ENCODE results near the gene SPINK1. TPM values are rescaled to one million over a fixed set of nuclear protein-coding genes. Genes with fewer than 3 reads are reported as not detected.
A peak's percentile ranks its signal among the peaks of the same experiment; 100 is the strongest.
"Not testable (repeated sequence)": the region's sequence is repeated elsewhere in the genome, so short reads cannot be mapped to it uniquely, and the experiment has no call there.

The SPINK1 gene
- total RNA-seq, 1 donor from 2014 or later: not detected

DNA sequence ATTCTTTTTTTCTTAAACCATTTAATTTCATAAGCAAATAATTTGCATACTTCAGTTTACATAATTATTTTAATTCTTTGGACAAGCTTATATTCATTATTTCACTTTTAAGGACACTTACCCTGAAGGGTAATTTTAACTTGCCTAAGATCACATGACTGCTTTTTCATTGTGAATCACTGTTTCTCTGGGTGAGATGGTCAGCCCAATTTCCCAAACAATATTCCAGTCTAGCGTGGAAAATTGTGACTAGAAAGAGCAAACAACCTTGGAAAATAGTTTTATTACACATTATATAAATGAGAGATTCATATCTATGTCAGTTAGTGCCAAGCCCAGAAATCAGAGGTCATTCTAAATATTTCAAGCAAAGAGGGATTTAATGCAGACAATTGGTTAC, 27.5 kb downstream of the SPINK1 start:
- DNase-seq: no peak

DNA sequence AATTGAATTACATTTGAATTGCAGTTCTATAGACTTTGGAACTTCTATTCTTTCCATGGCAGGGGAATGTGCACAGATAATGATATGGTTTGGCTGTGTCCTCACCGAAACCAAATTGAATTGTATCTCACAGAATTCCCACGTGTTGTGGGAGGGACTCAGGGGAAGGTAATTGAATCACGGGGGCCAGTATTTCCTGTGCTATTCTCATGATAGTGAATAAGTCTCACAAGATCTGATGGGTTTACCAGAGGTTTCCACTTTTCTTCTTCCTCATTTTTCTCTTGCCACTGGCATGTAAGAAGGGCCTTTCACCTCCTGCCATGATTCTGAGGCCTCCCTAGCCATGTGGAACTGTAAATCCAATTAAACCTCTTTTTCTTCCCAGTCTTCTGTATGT, 28.3 kb downstream of the SPINK1 start:
- not testable (repeated sequence) for DNase-seq

DNA sequence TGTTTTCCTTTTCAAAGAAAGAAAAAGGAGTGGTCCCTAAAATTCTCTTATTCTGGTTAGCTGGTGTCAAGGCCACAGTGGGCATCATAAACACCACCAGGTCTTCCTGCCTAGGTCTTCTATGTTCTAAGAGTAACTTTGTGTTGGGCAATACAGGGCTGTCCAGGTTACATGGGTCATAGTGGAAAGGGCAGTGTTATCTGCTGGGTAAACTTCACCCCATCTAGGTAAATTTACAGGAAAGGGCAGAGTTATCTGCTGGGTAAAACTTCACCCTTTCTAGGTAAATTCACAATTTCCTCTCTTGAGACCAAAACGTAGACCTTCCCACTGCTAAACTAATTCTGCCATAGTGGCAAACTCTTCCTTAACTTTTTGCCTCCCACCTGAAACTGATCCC, 30.0 kb downstream of the SPINK1 start:
- no peak for DNase-seq

GRCh38 chr5:147800491-147800890, 31.0 kb downstream of the SPINK1 start:
- DNase-seq: no peak

GRCh38 chr5:147796556-147797308, 34.7 kb downstream of the SPINK1 start:
- no peak for DNase-seq

DNA sequence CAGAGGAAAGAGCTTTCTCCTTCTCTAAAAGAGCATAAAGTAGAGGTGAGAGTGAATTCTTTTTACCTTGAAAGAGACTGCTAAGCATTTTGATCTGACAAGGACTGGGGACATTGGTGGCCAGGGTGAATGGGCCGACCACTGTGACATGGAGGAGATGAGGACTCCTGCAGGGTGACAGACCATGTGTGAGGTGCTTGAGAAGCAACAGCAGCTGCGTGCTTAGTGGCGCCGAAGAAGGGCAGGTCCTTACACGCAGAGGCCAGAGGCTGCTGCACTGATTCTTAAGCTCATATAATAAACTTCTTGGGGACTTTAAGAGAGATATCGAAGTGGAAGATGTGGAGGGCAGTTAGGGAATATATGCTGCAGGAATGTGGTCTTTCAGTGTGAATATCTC, 40.3 kb downstream of the SPINK1 start:
- no peak for DNase-seq

- DNase-seq: no peak
Measured at GRCh38 chr5:147789820-147790219, 41.7 kb downstream of the SPINK1 start.

GRCh38 chr5:147788023-147788422, 43.4 kb downstream of the SPINK1 start:
- no peak for DNase-seq

- DNase-seq: no peak
Measured at GRCh38 chr5:147786142-147786541, 45.3 kb downstream of the SPINK1 start.

DNA sequence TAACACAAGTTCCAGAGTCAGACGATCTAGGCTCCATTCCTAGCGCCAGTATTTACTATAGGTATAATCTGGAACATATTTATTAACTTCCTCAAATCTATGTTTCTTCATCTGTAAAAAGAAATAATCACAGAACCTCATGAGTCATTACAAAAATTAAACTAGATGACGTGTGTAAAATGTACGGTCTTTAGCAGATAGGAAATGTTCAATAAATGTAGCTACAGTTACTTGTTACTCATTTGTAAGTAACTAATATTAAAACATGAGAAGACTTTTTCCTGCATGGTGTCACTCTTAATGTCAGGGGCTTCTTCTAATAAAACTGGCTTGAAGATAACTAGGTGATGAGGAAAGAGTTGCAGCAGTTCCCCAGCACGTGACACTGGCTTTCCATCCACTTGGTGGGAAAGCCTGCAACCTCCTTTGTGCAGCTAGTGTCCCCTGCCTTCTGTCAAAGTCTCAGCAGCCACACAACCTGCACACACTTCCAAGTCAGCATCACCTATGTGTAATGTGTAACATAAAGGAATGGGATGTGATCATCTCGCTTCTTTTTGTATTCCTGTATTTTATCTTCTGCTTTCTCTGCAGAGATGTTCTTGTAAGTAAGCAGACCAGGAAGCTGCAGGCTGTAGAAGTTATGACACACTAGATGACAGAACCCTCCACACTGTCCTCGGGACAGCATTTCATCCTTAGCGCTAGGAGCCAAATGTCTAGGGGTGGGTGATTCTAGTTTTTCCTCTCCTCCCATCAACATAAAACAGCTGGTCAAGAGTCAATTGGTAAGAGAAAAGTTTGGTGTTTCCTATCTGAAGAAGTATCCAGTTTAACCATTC, 47.1 kb downstream of the SPINK1 start:
- no peak for DNase-seq

DNA sequence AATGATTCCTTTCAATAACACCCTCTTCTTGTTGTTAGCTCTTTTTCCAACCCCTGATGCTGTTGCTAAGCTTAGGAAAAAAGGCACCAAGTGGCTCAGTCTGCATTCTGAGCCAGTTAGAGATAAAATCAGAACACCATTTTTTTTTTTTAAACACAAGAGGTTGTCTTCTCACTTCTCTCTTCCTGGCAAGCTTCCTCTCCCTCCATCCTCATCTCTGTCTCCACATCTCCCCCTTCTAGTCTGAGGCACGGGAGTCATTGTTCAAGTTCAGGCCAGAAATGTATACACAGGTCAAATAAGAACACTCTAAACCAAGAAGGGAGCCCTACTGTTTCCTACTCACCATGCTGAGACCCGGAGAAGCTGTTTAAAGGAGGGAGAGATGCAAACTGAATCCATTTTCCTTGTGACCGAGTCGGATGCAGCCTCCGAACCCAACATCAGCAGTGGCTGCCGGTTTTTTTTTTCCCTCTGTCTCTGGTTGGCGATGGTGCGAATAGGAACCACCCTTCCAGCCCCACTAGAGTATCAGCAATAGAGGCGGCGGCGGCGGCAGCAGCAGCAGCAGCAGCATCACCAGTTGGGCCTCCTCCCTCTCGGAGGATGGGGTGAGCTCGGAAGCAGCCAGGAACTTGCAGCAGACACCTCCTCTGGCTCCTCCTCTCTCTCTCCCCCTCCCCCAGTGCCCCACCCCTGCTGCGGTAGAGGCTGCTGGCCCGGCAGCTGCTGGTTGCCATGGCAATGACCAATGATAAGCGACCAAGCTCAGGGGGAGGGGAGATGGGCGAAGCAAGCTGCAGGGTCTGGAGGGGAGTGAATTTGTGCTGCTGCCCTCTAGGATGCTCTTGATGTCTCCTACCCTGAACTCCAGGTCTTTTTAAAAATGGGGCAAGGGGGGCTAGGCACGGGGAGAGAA, 49.1 kb downstream of the SPINK1 start, which contains the start of gene JAKMIP2:
Gene JAKMIP2 (minus strand): TSS at position 619 of the 919 bp plus-strand sequence. CDS start 110,922 bp downstream, outside the sequence.
- peak; percentile 42 for DNase-seq

DNA sequence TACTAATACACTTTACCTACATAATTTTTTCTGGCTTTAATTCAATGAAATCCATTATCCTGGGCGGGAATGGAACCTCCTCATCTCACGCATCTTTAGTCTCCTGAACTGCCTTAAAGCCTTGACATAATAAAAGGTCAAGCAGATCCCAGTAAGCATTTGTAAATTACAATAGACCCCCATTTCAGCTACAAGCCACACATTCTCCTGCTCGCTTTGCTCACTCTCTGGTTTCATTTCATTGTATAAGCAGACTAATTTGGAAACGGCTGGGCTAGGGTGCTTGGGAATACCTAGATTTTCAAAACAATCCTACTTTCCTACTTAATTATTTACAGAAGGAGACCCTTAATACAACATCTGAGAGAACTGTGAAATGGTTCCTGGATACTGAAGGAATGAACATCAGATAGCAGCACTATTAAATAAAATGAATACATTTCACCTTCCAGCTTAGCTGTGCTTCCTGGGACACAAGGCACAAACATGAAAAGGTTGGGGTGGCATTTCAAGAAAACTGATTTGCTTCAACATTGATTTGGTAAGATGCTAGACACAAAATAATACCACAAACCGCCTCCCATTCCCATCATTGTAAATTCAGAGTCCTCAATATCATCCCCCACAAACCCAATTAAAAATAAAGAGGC, 50.4 kb downstream of the SPINK1 start:
- no peak for DNase-seq

GRCh38 chr5:147779694-147780093, 51.8 kb downstream of the SPINK1 start:
- DNase-seq: no peak

- no peak for DNase-seq
Measured at GRCh38 chr5:147776989-147777388, 54.5 kb downstream of the SPINK1 start.

Other genes with a start within 250 kb of the SPINK1 start
- 0.49 TPM for gene JAKMIP2, start 48.9 kb downstream of the SPINK1 start, total RNA-seq
- not detected for gene SCGB3A2, start 47.0 kb upstream of the SPINK1 start, total RNA-seq
- gene C5orf46, start 74.9 kb upstream of the SPINK1 start, total RNA-seq: 5.0 TPM
- 122 TPM for gene SPINK5, start 232.3 kb upstream of the SPINK1 start, total RNA-seq